HepG2 (cell line): ENCODE measurements around the gene METAP1D. TPM values are rescaled to one million over a fixed set of nuclear protein-coding genes. Genes with fewer than 3 reads are reported as not detected.
A peak's percentile ranks its signal among the peaks of the same experiment; 100 is the strongest.

Experiments
- ATM ChIP-seq: fragments of 450-650 bp; IDR thresholded peaks from 2 replicates; pipeline ENCODE4 v1.7.1; 2017; ENCODE audit warnings: mild to moderate bottlenecking, borderline replicate concordance
- ELF3 ChIP-seq: IDR thresholded peaks from 2 replicates; pipeline ENCODE4 v1.6.1; 2016; ENCODE audit warnings: missing genetic modification reagents, missing compliant biosample characterization
- FOSL2 ChIP-seq: sonication (generic); formaldehyde crosslinking; IDR thresholded peaks from 2 replicates; pipeline ENCODE4 v1.4.0; 2020; ENCODE audit warnings: missing genetic modification reagents
- HNF4G ChIP-seq, 2 experiments: sonication (generic) in 1 of 2; formaldehyde crosslinking in 1 of 2; IDR thresholded peaks; 2 replicates each; pipeline versions ENCODE4 v1.4.0 to v1.6.1; 2011 to 2020; ENCODE audit warnings: borderline replicate concordance in 2 of 2, low read depth in 2 of 2, mild to moderate bottlenecking in 2 of 2, low read length in 1 of 2, missing genetic modification reagents in 1 of 2, moderate library complexity in 1 of 2
- HOXA3 ChIP-seq: sonication (generic); formaldehyde crosslinking; IDR thresholded peaks from 2 replicates; pipeline ENCODE4 v1.5.0; 2020; ENCODE audit warnings: missing genetic modification reagents
- HOXD1 ChIP-seq: sonication (generic); formaldehyde crosslinking; IDR thresholded peaks from 2 replicates; pipeline ENCODE4 v1.5.0; 2020; ENCODE audit warnings: missing genetic modification reagents
- IRF2 ChIP-seq: IDR thresholded peaks from 2 replicates; pipeline ENCODE4 v1.6.1; 2018; ENCODE audit warnings: missing genetic modification reagents, missing compliant biosample characterization
- KLF12 ChIP-seq: sonication (generic); formaldehyde crosslinking; IDR thresholded peaks from 2 replicates; pipeline ENCODE4 v1.4.0; 2020; ENCODE audit warnings: missing genetic modification reagents, borderline replicate concordance
- MEIS2 ChIP-seq: sonication (generic); formaldehyde crosslinking; IDR thresholded peaks from 2 replicates; pipeline ENCODE4 v1.9.0; 2021; ENCODE audit warnings: mild to moderate bottlenecking, missing genetic modification reagents
- NCOA2 ChIP-seq: sonication (generic); formaldehyde crosslinking; IDR thresholded peaks from 2 replicates; pipeline ENCODE4 v1.8.0; 2022; ENCODE audit warnings: inconsistent platforms
- NR3C1 ChIP-seq: sonication (generic); formaldehyde crosslinking; IDR thresholded peaks from 2 replicates; pipeline ENCODE4 v1.4.0; 2020; ENCODE audit warnings: missing genetic modification reagents
- POLR2A ChIP-seq, 2 experiments: IDR thresholded peaks; 2 replicates each; pipeline ENCODE4 v1.6.1; 2011; ENCODE audit warnings: low read depth in 2 of 2, low read length in 2 of 2, mild to moderate bottlenecking in 1 of 2, moderate library complexity in 1 of 2; ENCODE audit not compliant: insufficient read depth in 1 of 2
- RBAK ChIP-seq: sonication (generic); formaldehyde crosslinking; IDR thresholded peaks from 2 replicates; pipeline ENCODE4 v1.5.1; 2020; ENCODE audit warnings: mild to moderate bottlenecking, missing genetic modification reagents
- RXRA ChIP-seq: sonication (generic); formaldehyde crosslinking; IDR thresholded peaks from 2 replicates; pipeline ENCODE4 v1.5.1; 2020; ENCODE audit warnings: missing genetic modification reagents
- SIN3A ChIP-seq: IDR thresholded peaks from 2 replicates; pipeline ENCODE4 v1.6.1; 2011; ENCODE audit warnings: low read depth, mild to moderate bottlenecking, control low read depth, low read length, borderline replicate concordance
- STAG1 ChIP-seq: sonication (generic); formaldehyde crosslinking; IDR thresholded peaks from 2 replicates; pipeline ENCODE4 v1.4.0; 2020; ENCODE audit warnings: missing genetic modification reagents
- SYNCRIP ChIP-seq: fragments of 200-400 bp; formaldehyde crosslinking; IDR thresholded peaks from 2 replicates; pipeline ENCODE4 v1.6.1; 2018; ENCODE audit warnings: mild to moderate bottlenecking, low read depth, low read length; ENCODE audit not compliant: insufficient read depth
- TAF15 ChIP-seq: fragments of 200-400 bp; formaldehyde crosslinking; IDR thresholded peaks from one replicate; pipeline ENCODE4 v1.6.1; 2018; ENCODE audit warnings: mild to moderate bottlenecking, low read depth, low read length; ENCODE audit not compliant: poor library complexity, severe bottlenecking
- TEAD2 ChIP-seq: sonication (generic); formaldehyde crosslinking; IDR thresholded peaks from 2 replicates; pipeline ENCODE4 v1.9.0; 2021; ENCODE audit warnings: missing genetic modification reagents
- THYN1 ChIP-seq: sonication (generic); formaldehyde crosslinking; IDR thresholded peaks from 2 replicates; pipeline ENCODE4 v1.8.1; 2023; ENCODE audit warnings: low read depth, mild to moderate bottlenecking, moderate library complexity, missing genetic modification reagents, borderline replicate concordance
- TP53 ChIP-seq: sonication (generic); formaldehyde crosslinking; conservative IDR thresholded peaks from 2 replicates; pipeline ENCODE4 v1.4.0; 2020; ENCODE audit warnings: missing genetic modification reagents
- ZBTB26 ChIP-seq: IDR thresholded peaks from 2 replicates; pipeline ENCODE4 v1.6.1; 2016; ENCODE audit warnings: missing compliant biosample characterization, missing genetic modification reagents, borderline replicate concordance
- ZBTB38 ChIP-seq: sonication (generic); formaldehyde crosslinking; IDR thresholded peaks from 2 replicates; pipeline ENCODE4 v1.5.1; 2020; ENCODE audit warnings: mild to moderate bottlenecking, missing genetic modification reagents
- ZFP36L2 ChIP-seq: sonication (generic); formaldehyde crosslinking; IDR thresholded peaks from 2 replicates; pipeline ENCODE4 v1.4.0; 2020; ENCODE audit warnings: missing genetic modification reagents
- ZNF629 ChIP-seq: sonication (generic); formaldehyde crosslinking; conservative IDR thresholded peaks from 2 replicates; pipeline ENCODE4 v1.5.0; 2020; ENCODE audit warnings: missing genetic modification reagents
- ZZZ3 ChIP-seq: sonication (generic); formaldehyde crosslinking; IDR thresholded peaks from 2 replicates; pipeline ENCODE4 v1.4.0; 2020; ENCODE audit warnings: missing genetic modification reagents, mild to moderate bottlenecking, borderline replicate concordance
- polyA plus RNA-seq, 8 experiments: library from polyadenylated mRNA; depleted of rRNA in 3 of 8; stranded (reverse) in 7 of 8; unstranded in 1 of 8; fragments of >200 nt; fragmentation: Illumina TruSeq in 4 of 8; extraction: Trizol in 4 of 8; gene quantifications; 2 replicates each; pipeline versions ENCODE4 v1.2.1 to v1.2.3, GENCODE V29; 2011 to 2016; ENCODE audit warnings: low read depth in 4 of 8, missing spikeins in 1 of 8, mixed read lengths in 1 of 8; ENCODE audit not compliant: insufficient read depth in 1 of 8
- total RNA-seq, 5 experiments: library from RNA; depleted of rRNA; stranded (reverse); fragments of >200 nt; fragmentation: Illumina TruSeq; extraction: Trizol; gene quantifications; 2 replicates each; pipeline ENCODE4 v1.2.3, GENCODE V29; 2016; ENCODE audit warnings: low read depth in 1 of 5
- TF ChIP-seq, protein P1 (sequence below): sonication (generic); formaldehyde crosslinking; IDR thresholded peaks from 2 replicates; pipeline ENCODE4 v1.5.1; 2020; ENCODE audit warnings: missing genetic modification reagents, mild to moderate bottlenecking, borderline replicate concordance
- TF ChIP-seq, protein P2 (sequence below): sonication (generic); formaldehyde crosslinking; IDR thresholded peaks from 2 replicates; pipeline ENCODE4 v1.5.0; 2020; ENCODE audit warnings: missing genetic modification reagents

METAP1D gene
- total and polyA plus RNA-seq, 2 of the 13 experiments (the other 11 are each of a cell fraction or from before 2014, with no cell fraction given) = 14.7 to 21.6 TPM

GRCh38 chr2:172109988-172110811 is 110.4 kb downstream of the METAP1D start (continued):
- TF ChIP-seq TAF15 = no peak
- no peak for TF ChIP-seq SYNCRIP
- TF ChIP-seq THYN1 (CRISPR knock-in tag) = no peak
- no peak for TF ChIP-seq STAG1 (CRISPR knock-in tag)
- TF ChIP-seq ELF3 = no peak
- TF ChIP-seq FOSL2 = 0 out of 2 replicates have a peak, but pooled peaks have one; percentile 3
- TF ChIP-seq RBAK (CRISPR knock-in tag) = no peak
- TF ChIP-seq POLR2A (IDR thresholded peaks at IDR 0.05; ENCODE audit: insufficient read depth in 1 of 2, low read depth in 2 of 2, low read length in 2 of 2) = no peak
- TF ChIP-seq KLF12 (CRISPR knock-in tag) = no peak
- TF ChIP-seq ZBTB26 (CRISPR knock-in tag) = no peak
- TF ChIP-seq RXRA (CRISPR knock-in tag) = no peak
- TF ChIP-seq ZFP36L2 (CRISPR knock-in tag) = no peak
- TF ChIP-seq TEAD2 (CRISPR knock-in tag) = no peak
- TF ChIP-seq NCOA2 = no peak
- peak; percentile 85; the same call in 1 of the 2 replicates for TF ChIP-seq ZBTB38
- TF ChIP-seq, protein P1, sequence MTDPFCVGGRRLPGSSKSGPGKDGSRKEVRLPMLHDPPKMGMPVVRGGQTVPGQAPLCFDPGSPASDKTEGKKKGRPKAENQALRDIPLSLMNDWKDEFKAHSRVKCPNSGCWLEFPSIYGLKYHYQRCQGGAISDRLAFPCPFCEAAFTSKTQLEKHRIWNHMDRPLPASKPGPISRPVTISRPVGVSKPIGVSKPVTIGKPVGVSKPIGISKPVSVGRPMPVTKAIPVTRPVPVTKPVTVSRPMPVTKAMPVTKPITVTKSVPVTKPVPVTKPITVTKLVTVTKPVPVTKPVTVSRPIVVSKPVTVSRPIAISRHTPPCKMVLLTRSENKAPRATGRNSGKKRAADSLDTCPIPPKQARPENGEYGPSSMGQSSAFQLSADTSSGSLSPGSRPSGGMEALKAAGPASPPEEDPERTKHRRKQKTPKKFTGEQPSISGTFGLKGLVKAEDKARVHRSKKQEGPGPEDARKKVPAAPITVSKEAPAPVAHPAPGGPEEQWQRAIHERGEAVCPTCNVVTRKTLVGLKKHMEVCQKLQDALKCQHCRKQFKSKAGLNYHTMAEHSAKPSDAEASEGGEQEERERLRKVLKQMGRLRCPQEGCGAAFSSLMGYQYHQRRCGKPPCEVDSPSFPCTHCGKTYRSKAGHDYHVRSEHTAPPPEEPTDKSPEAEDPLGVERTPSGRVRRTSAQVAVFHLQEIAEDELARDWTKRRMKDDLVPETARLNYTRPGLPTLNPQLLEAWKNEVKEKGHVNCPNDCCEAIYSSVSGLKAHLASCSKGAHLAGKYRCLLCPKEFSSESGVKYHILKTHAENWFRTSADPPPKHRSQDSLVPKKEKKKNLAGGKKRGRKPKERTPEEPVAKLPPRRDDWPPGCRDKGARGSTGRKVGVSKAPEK = no peak
- TF ChIP-seq MEIS2 (CRISPR knock-in tag) = no peak
- TF ChIP-seq TP53 (CRISPR knock-in tag) = no peak
- TF ChIP-seq ZNF629 (CRISPR knock-in tag) = peak; percentile 33
- TF ChIP-seq, protein P2, sequence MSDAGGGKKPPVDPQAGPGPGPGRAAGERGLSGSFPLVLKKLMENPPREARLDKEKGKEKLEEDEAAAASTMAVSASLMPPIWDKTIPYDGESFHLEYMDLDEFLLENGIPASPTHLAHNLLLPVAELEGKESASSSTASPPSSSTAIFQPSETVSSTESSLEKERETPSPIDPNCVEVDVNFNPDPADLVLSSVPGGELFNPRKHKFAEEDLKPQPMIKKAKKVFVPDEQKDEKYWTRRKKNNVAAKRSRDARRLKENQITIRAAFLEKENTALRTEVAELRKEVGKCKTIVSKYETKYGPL = no peak
- TF ChIP-seq HOXA3 (CRISPR knock-in tag) = no peak
- TF ChIP-seq ATM = no peak
- no peak for TF ChIP-seq IRF2 (CRISPR knock-in tag)
- TF ChIP-seq ZZZ3 (CRISPR knock-in tag) = no peak
- no peak for TF ChIP-seq HNF4G (IDR thresholded peaks at IDR 0.05; ENCODE audit: borderline replicate concordance, low read depth, low read length)
- TF ChIP-seq HNF4G (CRISPR knock-in tag; IDR thresholded peaks at IDR 0.05; ENCODE audit: borderline replicate concordance, low read depth) = no peak; the same call in 1 of the 2 replicates
- TF ChIP-seq NR3C1 = no peak
- TF ChIP-seq HOXD1 (CRISPR knock-in tag) = no peak
- no peak for TF ChIP-seq SIN3A
